ENCODE results near the gene OGFR. TPM values are rescaled to one million over a fixed set of nuclear protein-coding genes. Genes with fewer than 3 reads are reported as not detected.

OGFR gene
- total RNA-seq, 1 donor from 2014 or later: 16.0 TPM

GRCh38 chr20:62826646-62827310 lies 22.1 kb downstream of the OGFR start:
- no peak for ATAC-seq

GRCh38 chr20:62827311-62828038 lies 22.8 kb downstream of the OGFR start:
- ATAC-seq: no peak

DNA sequence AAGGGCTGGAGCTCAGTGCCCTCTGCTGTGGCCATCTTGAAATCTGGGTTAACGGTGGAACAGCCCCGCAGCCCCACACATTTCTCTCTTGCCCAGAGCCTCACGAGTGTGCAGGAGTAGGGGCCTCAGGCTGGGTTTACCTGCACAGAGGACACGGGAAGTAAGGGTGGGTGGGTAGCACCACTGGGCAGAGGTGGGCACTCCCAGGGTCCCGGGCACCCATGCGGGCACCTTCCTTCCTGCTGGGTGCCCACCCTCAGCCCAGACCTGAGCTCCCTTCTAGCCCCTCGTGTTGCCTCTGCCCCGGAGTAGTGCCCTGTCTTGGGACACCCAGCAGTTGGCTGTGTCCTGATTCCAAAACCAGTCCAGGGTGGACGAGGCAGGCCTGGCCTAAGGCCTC lies 23.4 kb downstream of the OGFR start:
- ATAC-seq: no peak

- ATAC-seq: no peak
Observed at GRCh38 chr20:62828511-62829230, 24.0 kb downstream of the OGFR start.

DNA sequence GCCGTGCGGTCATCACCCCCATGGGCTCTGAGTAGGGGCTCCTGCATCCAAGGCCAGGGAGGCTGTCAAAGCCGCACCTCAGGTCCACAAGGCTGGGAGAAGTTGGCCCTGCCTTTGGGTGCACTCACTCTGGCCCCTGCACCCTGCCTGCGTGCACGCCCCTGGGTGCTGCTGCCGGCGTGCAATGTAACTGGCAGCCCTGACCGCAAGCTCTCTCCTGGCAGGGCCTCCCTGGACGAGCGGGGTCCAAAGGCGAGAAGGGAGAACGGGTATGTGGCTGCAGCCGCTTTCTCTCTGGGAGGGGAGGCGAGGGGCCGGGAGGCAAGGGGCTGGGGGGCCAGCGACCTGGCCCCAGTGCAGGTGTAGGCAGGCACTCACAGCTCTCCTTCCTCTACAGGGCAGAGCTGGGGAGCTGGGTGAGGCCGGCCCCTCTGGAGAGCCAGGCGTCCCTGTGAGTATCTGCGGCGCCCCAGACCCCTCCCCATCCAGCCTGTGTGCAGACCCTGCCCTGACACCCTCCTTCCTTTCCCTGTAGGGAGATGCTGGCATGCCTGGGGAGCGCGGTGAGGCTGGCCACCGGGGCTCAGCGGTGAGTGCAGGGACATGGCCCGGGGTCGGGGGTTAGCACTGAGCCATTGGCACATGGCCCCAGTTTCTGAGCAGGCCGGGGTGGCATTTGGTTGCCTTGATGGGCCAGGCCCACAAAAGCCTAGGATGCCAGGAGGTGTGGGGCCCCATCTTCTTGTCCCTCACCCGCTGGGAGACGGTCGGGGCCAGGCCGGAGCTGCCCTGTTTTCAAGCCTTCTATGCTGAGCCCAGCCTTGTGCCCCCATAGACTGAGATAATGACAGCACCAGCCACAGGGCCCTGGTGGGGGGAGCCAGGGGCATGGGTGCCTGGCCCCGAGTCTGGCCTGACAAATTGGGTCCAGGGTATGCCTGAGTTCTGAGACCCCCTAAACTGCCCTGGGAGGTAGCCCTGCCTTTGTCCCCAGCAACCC lies 24.9 kb downstream of the OGFR start:
- no peak for ATAC-seq

- ATAC-seq: no peak
Observed at GRCh38 chr20:62830251-62830650, 25.6 kb downstream of the OGFR start.

DNA sequence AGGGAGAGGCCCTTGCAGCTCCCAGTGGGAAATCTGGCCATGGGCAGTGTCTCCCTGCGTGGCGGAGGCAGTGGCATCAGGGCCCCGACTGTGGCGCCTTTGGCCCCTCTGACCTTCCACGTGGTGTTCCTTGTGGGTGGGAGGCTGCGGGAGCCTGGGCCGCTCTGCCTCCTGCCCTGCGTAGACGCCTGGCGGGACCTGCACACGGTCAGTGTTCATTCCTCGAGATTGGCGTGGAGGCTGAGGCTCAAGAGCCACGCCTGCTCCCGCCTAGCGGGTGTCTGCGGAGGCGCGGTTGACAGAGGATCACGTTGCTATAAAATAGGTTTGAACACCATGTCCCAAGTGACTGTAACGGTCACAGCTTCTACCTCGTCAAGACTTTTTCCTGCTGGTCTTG lies 26.2 kb downstream of the OGFR start:
- ATAC-seq: no peak

- peak; percentile 2 for ATAC-seq
Observed at GRCh38 chr20:62831361-62831788, 26.7 kb downstream of the OGFR start.

DNA sequence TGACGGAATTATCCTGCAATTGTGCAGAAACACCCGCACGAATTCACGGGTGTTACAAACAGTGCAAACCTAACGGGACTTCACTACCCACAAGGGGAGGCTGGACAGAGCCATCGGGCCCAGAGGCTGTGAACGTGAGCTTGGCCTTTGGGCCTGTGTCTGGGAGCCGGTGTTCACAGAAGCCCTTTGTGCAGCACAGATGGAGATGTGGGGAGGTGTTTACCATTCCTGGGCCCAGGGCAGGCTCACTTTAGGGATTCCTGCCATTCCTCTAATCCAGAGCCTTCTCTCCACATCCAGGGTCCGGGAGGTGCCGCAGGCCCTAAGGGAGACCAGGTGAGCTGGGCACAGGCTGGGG lies 27.2 kb downstream of the OGFR start:
- no peak for ATAC-seq

DNA sequence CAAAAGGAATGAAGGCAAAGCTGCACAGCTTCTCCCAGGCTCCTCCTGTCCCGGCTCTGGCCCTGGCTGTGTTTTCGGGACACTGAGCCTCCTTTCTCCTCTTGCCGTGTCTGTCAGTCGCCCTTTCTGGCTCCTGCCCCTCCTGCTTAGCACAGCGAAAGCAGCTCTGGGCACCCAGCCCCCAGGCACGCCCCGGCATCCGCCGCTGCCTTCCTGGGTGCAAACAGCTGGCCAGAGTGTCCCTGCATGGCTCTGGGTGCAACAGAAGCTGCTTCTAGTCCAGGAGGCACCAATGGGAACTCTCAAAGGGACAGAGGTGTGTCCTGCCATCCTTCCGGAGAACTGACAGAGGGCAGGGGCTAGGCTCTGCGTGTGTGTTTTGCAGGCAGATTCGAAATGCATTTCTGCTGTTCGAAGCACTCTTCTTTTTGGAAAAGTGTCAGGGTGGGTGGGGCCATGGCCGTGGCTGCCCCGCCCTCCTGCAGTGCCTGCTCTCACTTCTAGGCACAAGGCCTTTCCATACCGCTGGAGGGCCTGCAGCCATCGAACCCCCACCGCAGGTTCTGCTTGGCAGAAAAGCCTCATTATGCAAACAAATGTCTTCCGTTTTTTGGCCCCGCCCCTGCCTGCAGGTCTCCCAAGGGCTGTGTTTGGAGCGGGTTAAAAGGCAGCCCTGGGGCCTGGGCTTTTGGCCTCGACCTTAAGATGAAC lies 27.7 kb downstream of the OGFR start:
- ATAC-seq: peak; percentile 41

GRCh38 chr20:62832951-62833391 lies 28.3 kb downstream of the OGFR start:
- ATAC-seq: no peak

GRCh38 chr20:62834967-62835730 lies 30.5 kb downstream of the OGFR start:
- ATAC-seq: no peak

DNA sequence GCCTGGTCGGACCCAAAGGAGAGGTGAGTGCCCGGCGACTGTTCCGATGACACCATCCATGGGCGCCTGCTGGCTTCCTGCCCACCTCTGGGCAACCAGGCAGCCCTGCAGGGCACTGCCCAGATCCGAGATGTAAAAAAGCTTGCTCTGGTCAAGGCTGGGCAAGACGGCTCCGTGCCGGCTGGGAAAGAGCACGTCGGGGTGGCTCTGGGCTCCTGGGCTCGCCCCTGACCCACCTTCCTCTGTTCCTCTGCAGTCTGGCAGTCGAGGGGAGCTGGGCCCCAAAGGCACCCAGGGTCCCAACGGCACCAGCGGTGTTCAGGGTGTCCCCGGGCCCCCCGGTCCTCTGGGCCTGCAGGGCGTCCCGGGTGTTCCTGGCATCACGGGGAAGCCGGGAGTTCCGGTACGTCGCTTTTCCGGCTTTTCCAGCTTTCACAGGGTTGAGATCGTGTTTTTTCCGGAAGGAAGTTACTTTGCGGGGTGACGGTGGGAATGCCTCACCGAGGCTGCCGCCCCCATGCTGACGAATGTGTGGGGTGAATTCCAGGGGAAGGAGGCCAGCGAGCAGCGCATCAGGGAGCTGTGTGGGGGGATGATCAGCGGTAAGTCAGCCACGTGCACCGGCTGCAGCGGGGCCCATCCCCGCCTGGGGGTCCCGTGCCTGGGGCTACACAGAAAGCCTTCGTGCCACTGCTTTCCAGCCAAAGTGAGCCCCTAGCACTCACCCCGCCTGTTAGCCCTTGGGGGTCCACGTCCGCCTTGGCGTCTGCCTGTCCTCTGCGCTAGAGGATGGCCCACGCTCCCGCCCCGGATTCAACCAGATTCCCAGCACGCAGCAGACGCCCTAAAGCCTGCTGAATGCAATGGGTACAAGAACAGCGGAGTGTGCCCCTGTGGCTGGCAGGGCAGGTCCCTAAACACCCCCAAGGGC lies 31.6 kb downstream of the OGFR start:
- ATAC-seq: peak; percentile 8

- ATAC-seq: no peak
Observed at GRCh38 chr20:62836967-62837490, 32.4 kb downstream of the OGFR start.

- no peak for ATAC-seq
Observed at GRCh38 chr20:62837790-62838127, 33.1 kb downstream of the OGFR start.

GRCh38 chr20:62838128-62838891 lies 33.7 kb downstream of the OGFR start:
- ATAC-seq: peak; percentile 85

GRCh38 chr20:62839261-62839660 lies 34.6 kb downstream of the OGFR start:
- no peak for ATAC-seq

GRCh38 chr20:62839816-62840215 lies 35.2 kb downstream of the OGFR start:
- no peak for ATAC-seq

Data from esophagus mucosa (tissue), 1 donor.